ENCODE results near the gene SMAD3.
A peak's percentile ranks its signal among the peaks of the same experiment; 100 is the strongest.

Gene SMAD3

GRCh38 chr15:67094001-67094826, 28.8 kb downstream of the SMAD3 start:
- Histone ChIP-seq H3K4me1 (peaks cover 100% of the 10 kb centered on the region), H3K9me3 (no peaks in the 10 kb centered on the region), H3K36me3 (peaks cover 46% of the 10 kb centered on the region), H3K27me3 (no peaks in the 10 kb centered on the region), H3K4me2 (peak overlapping the region; percentile 94), H3K4me3 (0 out of 2 replicates have a peak overlapping the region, but pooled peaks have one; percentile 8), H3K27ac (peak overlapping the region; percentile 85), H3K9ac (peak overlapping the region; percentile 64), H4K20me1 (peaks cover 99% of the 10 kb centered on the region)
- TF ChIP-seq Cebpa-rat (IDR thresholded peaks at IDR 0.05), result no peak

GRCh38 chr15:67095912-67096311, 30.5 kb downstream of the SMAD3 start:
- Histone ChIP-seq H3K27me3 (no peaks in the 10 kb centered on the region), H3K9me3 (no peaks in the 10 kb centered on the region), H3K4me2 (peak overlapping the region; percentile 94), H3K9ac (no peak overlapping the region), H3K4me3 (no peak overlapping the region), H3K36me3 (peaks cover 41% of the 10 kb centered on the region), H3K4me1 (peaks cover 100% of the 10 kb centered on the region), H3K27ac (no peak overlapping the region), H4K20me1 (peaks cover 99% of the 10 kb centered on the region)
- TF ChIP-seq Cebpa-rat (IDR thresholded peaks at IDR 0.05), result no peak

GRCh38 chr15:67096546-67097294, 31.3 kb downstream of the SMAD3 start:
- Histone ChIP-seq H3K27ac (peak overlapping the region; percentile 16; the same call in 1 of the 2 replicates), H3K27me3 (no peaks in the 10 kb centered on the region), H3K4me3 (no peak overlapping the region), H3K4me2 (peak overlapping the region; percentile 94), H3K36me3 (peaks cover 38% of the 10 kb centered on the region), H3K4me1 (peaks cover 100% of the 10 kb centered on the region), H3K9ac (no peak overlapping the region), H4K20me1 (peaks cover 99% of the 10 kb centered on the region), H3K9me3 (no peaks in the 10 kb centered on the region)
- TF ChIP-seq Cebpa-rat (IDR thresholded peaks at IDR 0.05), result no peak

- Histone ChIP-seq H3K27me3 (no peaks in the 10 kb centered on the region), H4K20me1 (peaks cover 99% of the 10 kb centered on the region), H3K4me3 (no peak overlapping the region), H3K4me2 (peak overlapping the region; percentile 94), H3K4me1 (peaks cover 100% of the 10 kb centered on the region), H3K9me3 (no peaks in the 10 kb centered on the region), H3K9ac (peak overlapping the region; percentile 48), H3K36me3 (peaks cover 38% of the 10 kb centered on the region), H3K27ac (peak overlapping the region; percentile 27; the same call in 1 of the 2 replicates)
- TF ChIP-seq Cebpa-rat (IDR thresholded peaks at IDR 0.05), result no peak
Observed at GRCh38 chr15:67097424-67097823, 32.0 kb downstream of the SMAD3 start.

- Histone ChIP-seq H3K4me2 (peak overlapping the region; percentile 94), H3K4me1 (peaks cover 100% of the 10 kb centered on the region), H3K27me3 (no peaks in the 10 kb centered on the region), H3K4me3 (no peak overlapping the region), H3K27ac (peak overlapping the region; percentile 81), H4K20me1 (peaks cover 99% of the 10 kb centered on the region), H3K9me3 (no peaks in the 10 kb centered on the region), H3K36me3 (peaks cover 38% of the 10 kb centered on the region), H3K9ac (peak overlapping the region; percentile 75)
- no peak for TF ChIP-seq Cebpa-rat (IDR thresholded peaks at IDR 0.05)
Observed at GRCh38 chr15:67097930-67098740, 32.7 kb downstream of the SMAD3 start.

GRCh38 chr15:67098768-67099282, 33.4 kb downstream of the SMAD3 start:
- H3K9me3 ChIP-seq, result no peaks in the 10 kb centered on the region
- peaks cover 38% of the 10 kb centered on the region for H3K36me3 ChIP-seq
- H3K4me1 ChIP-seq, result peaks cover 100% of the 10 kb centered on the region
- peak overlapping the region; percentile 75; the same call in 1 of the 2 replicates for H3K9ac ChIP-seq
- no peak overlapping the region for H3K4me3 ChIP-seq
- H3K27ac ChIP-seq, result peak overlapping the region; percentile 81
- TF ChIP-seq Cebpa-rat (IDR thresholded peaks at IDR 0.05), result no peak
- H3K27me3 ChIP-seq, result no peaks in the 10 kb centered on the region
- peaks cover 99% of the 10 kb centered on the region for H4K20me1 ChIP-seq
- peak overlapping the region; percentile 94 for H3K4me2 ChIP-seq

GRCh38 chr15:67100124-67100791, 34.9 kb downstream of the SMAD3 start:
- Histone ChIP-seq H3K4me3 (no peak overlapping the region), H3K27ac (peak overlapping the region; percentile 50; the same call in 1 of the 2 replicates), H3K4me2 (peak overlapping the region; percentile 94), H3K27me3 (no peaks in the 10 kb centered on the region), H3K9me3 (no peaks in the 10 kb centered on the region), H3K4me1 (peaks cover 100% of the 10 kb centered on the region), H3K36me3 (peaks cover 26% of the 10 kb centered on the region), H4K20me1 (peaks cover 99% of the 10 kb centered on the region), H3K9ac (no peak overlapping the region)
- TF ChIP-seq Cebpa-rat (IDR thresholded peaks at IDR 0.05), result no peak

- no peak for TF ChIP-seq Cebpa-rat (IDR thresholded peaks at IDR 0.05)
- Histone ChIP-seq H3K4me3 (no peak overlapping the region; the same call in 1 of the 2 replicates), H3K9ac (peak overlapping the region; percentile 28; the same call in 1 of the 2 replicates)
Observed at GRCh38 chr15:67100801-67101581, 35.6 kb downstream of the SMAD3 start.

More at GRCh38 chr15:67100801-67101581, 35.6 kb downstream of the SMAD3 start:
- peaks cover 19% of the 10 kb centered on the region for H3K36me3 ChIP-seq
- H3K27ac ChIP-seq, result peak overlapping the region; percentile 71; the same call in 1 of the 2 replicates
- no peaks in the 10 kb centered on the region for H3K27me3 ChIP-seq
- peaks cover 100% of the 10 kb centered on the region for H3K4me1 ChIP-seq
- H3K4me2 ChIP-seq, result peak overlapping the region; percentile 89
- no peaks in the 10 kb centered on the region for H3K9me3 ChIP-seq
- H4K20me1 ChIP-seq, result peaks cover 99% of the 10 kb centered on the region

Data from BLaER1 (cell line).